ENCODE data around the gene MRPL36. TPM values are rescaled to one million over a fixed set of nuclear protein-coding genes. Genes with fewer than 3 reads are reported as not detected.
A peak's percentile ranks its signal among the peaks of the same experiment; 100 is the strongest.

MRPL36 gene
- total RNA-seq, 1 donor from 2014 or later: 25.1 TPM

GRCh38 chr5:1786621-1787471 lies 12.8 kb downstream of the MRPL36 start:
- no peak for DNase-seq
- intact Hi-C loops (cut with DNase I): no loop called here
- H3K4me1 ChIP-seq: peaks cover 10% of the 10 kb centered on the region
- peaks cover 16% of the 10 kb centered on the region for H3K27me3 ChIP-seq (ENCODE audit: low read depth)
- H3K4me3 ChIP-seq: no peak overlapping the region
- no peak overlapping the region for H3K27ac ChIP-seq
- no peaks in the 10 kb centered on the region for H3K36me3 ChIP-seq
- ATAC-seq: no peak
- no peaks in the 10 kb centered on the region for H3K9me3 ChIP-seq
- TF ChIP-seq CTCF (IDR thresholded peaks at IDR 0.05): no peak

GRCh38 chr5:1785984-1786383 lies 13.7 kb downstream of the MRPL36 start:
- no peak for TF ChIP-seq CTCF (IDR thresholded peaks at IDR 0.05)
- DNase-seq (peak; percentile 25), ATAC-seq (no peak)
- Histone ChIP-seq H3K9me3 (no peaks in the 10 kb centered on the region), H3K36me3 (no peaks in the 10 kb centered on the region), H3K4me3 (no peak overlapping the region), H3K4me1 (peaks cover 10% of the 10 kb centered on the region), H3K27ac (no peak overlapping the region), H3K27me3 (ENCODE audit: low read depth) (peaks cover 16% of the 10 kb centered on the region)
- intact Hi-C loops (cut with DNase I): no loop called here

GRCh38 chr5:1785062-1785461 lies 14.6 kb downstream of the MRPL36 start:
- peaks cover 4% of the 10 kb centered on the region for H3K4me1 ChIP-seq
- peaks cover 16% of the 10 kb centered on the region for H3K27me3 ChIP-seq (ENCODE audit: low read depth)
- no peaks in the 10 kb centered on the region for H3K9me3 ChIP-seq
- DNase-seq (no peak), ATAC-seq (no peak)
- no peak overlapping the region for H3K4me3 ChIP-seq
- H3K36me3 ChIP-seq: no peaks in the 10 kb centered on the region
- intact Hi-C loops (cut with DNase I): no loop called here
- no peak overlapping the region for H3K27ac ChIP-seq
- TF ChIP-seq CTCF (IDR thresholded peaks at IDR 0.05): no peak

- Histone ChIP-seq H3K4me3 (no peak overlapping the region), H3K27ac (no peak overlapping the region), H3K4me1 (no peaks in the 10 kb centered on the region), H3K9me3 (no peaks in the 10 kb centered on the region), H3K27me3 (ENCODE audit: low read depth) (peaks cover 16% of the 10 kb centered on the region), H3K36me3 (no peaks in the 10 kb centered on the region)
- DNase-seq (no peak), ATAC-seq (no peak)
- TF ChIP-seq CTCF (IDR thresholded peaks at IDR 0.05): no peak
- intact Hi-C loops (cut with DNase I): no loop called here
These were observed 15.2 kb downstream of the MRPL36 start for GRCh38 chr5:1784197-1785050.

GRCh38 chr5:1783216-1783554 lies 16.5 kb downstream of the MRPL36 start:
- intact Hi-C loops (cut with DNase I): no loop called here
- Histone ChIP-seq H3K27me3 (ENCODE audit: low read depth) (peaks cover 16% of the 10 kb centered on the region), H3K4me1 (no peaks in the 10 kb centered on the region), H3K4me3 (no peak overlapping the region), H3K27ac (no peak overlapping the region), H3K9me3 (no peaks in the 10 kb centered on the region), H3K36me3 (no peaks in the 10 kb centered on the region)
- TF ChIP-seq CTCF (IDR thresholded peaks at IDR 0.05): no peak
- no peak for ATAC-seq
- DNase-seq: no peak

All from lower lobe of right lung (tissue), 2 donors.